HG03469 (cell line): ENCODE measurements around the gene CSNK1A1.
"Not testable (repeated sequence)": the region's sequence is repeated elsewhere in the genome, so short reads cannot be mapped to it uniquely, and the experiment has no call there.

Experiments
- ATAC-seq: cut with Tn5 transposase; IDR thresholded peaks from one replicate; pipeline ENCODE4 v1.9.1; 2021; ENCODE audit warnings: mild to moderate bottlenecking, moderate library complexity, moderate number of reproducible peaks; ENCODE audit not compliant: unreplicated experiment

The CSNK1A1 gene

GRCh38 chr5:149535787-149536186, 15.5 kb downstream of the CSNK1A1 start:
- not testable (repeated sequence) for ATAC-seq

DNA sequence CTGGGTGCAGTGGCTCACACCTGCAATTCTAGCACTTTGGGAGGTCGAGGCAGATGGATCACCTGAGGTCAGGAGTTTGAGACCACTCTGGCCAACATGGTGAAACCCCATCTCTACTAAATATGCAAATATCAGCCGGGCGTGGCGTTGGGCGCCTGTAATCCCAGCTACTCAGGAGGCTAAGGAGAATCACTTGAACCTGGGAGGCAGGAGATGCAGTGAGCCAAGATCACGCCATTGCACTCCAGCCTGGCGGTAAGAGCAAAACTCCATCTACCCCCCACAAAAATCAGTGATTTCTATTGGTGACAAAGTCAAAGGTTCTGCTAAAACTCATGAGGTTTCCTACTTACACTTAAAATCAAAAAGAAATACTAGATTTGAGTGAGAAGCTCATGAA, 18.8 kb downstream of the CSNK1A1 start:
- ATAC-seq, result no peak

GRCh38 chr5:149529463-149529862, 21.8 kb downstream of the CSNK1A1 start:
- ATAC-seq, result no peak

GRCh38 chr5:149528281-149529060, 22.8 kb downstream of the CSNK1A1 start:
- no peak for ATAC-seq

GRCh38 chr5:149526845-149527590, 24.2 kb downstream of the CSNK1A1 start:
- no peak for ATAC-seq

GRCh38 chr5:149521739-149522685, 29.2 kb downstream of the CSNK1A1 start:
- no peak for ATAC-seq

DNA sequence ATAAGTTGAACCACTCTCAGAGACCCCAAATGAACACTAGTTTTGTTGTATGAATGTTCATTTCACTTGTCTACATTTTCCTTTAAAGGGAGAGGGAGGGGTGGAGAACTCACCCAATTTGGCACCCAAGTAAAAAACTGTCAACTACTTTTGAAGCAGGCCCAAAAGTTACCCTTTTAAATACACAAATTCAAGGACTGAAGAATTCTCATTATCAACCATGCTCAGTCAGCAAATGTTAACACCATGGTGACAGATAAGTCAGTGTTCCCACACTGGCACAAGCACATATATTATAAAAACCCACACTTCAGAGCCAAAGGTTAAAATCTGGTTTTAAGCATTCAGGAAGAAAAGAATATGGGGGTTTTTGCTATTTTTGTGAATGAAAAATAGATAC, 31.6 kb downstream of the CSNK1A1 start:
- ATAC-seq, result no peak

- ATAC-seq, result no peak
Measured at GRCh38 chr5:149518620-149519019, 32.6 kb downstream of the CSNK1A1 start.

DNA sequence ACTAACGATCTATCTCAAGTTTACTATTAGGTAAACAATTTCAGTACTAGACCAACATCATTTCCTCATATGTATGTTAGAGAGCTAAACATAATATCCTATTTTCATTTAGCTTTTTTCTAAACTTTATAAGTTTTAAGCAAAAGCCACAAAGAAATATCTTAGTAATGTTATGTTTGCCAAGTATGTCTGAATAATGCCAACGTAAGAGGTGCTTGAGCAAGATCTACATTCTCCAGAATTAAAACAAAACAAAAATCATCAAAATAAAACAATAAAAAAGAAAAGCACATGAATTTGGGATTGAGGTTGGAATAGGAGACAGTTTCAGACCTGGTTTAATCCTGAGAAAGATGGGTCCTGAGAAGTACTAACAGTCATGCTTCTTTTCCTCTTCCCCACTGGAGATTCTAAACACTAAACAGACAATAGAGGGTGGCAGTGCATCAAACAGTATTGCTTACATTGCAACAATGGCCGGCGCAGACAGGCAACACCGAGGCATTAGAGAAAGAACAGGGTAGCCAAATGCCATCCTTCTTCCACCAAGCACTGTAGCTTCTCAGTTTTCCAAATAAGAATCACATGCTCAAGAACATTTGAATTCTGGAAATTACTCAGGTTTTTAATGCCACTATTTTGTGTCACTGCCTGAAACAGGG, 33.6 kb downstream of the CSNK1A1 start:
- ATAC-seq, result no peak

DNA sequence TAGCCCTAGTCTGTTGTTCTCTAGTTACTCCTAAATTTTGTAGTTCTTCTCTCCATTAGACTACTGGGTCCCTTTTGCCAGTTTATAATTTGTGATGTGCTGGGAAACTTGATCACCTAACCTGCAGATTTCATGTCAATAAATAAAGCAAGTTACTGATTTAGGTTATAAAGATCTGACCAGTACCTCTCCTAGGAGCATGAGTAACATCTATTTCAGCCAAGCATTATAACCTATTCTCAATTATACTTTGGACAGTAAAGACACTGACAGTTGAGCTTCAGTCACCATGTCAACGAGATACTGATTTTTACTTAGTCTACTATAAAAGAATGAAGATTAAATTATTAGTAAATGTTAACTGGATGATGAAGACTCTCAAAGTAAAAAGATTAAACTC, 36.7 kb downstream of the CSNK1A1 start:
- ATAC-seq, result no peak

DNA sequence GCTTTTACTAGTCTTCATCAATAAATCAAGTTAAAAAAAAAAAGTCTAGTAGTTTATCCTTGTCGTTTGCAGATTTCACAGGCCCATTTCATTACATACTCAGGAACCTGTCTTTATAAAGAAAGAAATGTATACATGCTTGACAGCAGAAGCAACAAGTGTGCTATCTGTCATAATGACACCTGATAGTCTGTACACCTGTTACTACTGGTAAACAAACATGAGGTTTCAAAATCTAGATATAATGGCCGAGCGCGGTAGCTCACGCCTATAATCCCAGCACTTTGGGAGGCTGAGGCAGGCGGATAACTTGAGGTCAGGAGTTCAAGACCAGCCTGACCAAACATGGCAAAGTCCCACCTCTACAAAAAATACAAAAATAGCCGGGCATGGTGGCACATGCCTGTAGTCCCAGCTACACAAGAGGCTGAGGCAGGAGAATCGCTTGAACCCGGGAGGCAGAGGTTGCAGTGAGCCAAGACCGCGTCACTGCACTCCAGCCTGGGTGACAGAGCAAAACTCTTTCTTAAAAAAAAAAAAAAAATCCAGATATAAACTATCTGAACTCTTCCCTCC, 37.8 kb downstream of the CSNK1A1 start:
- ATAC-seq, result not testable (repeated sequence)

DNA sequence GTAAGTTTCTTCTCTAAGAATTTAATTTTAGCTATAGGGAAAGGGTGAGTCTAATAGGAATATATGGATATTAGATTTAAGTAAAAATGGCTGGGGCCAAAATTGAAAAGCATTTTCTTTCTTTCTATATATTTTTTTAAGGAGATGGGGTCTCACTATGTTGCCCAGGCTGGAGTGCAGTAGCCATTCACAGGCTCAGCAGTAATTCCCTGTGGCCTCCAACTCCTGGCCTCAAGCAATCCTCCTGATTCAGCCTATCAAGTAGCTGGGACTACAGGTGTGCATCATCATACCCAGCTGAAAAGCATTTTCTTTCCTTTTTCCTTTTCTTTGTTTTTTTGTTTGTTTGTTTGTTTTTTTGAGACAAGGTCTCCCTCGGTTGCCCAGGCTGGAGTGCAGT, 41.1 kb downstream of the CSNK1A1 start:
- ATAC-seq, result no peak

DNA sequence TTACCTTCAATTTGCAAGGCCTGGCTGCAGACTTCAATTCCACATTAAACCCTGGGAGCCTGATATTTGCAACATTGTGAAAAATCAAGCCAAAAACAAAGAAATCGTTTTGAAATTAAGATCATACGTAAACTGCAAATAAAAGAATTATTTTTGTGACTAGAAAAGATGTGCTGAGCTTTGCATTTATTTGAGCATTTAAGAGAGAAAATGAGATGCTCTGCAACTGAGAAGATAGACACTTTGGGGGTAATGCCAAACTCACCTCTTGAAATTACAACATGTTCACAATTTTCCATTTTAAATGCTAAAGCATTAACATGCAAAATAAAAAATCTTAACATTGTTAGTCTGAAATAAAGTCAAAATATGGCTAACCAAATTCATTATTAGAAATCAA, 46.6 kb downstream of the CSNK1A1 start:
- ATAC-seq, result no peak

DNA sequence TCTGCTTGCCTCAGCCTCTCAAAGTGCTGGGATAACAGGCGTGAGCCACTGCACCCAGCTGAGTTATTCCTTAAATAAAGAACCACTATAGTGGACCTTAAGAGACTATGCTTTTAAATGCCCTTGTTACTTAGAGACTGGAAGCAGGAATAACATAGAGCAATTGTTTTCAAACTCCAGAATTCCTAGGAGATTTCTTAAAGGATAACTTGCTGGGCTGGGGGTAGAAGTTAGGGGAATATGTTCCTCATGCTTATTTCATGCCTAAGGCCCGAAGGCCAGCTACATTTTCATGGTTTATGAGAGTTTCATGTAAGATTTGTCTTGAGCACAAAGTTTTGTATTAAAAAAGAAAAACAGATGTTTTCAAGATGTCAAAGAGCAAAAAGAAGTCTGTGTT, 48.2 kb downstream of the CSNK1A1 start:
- ATAC-seq, result no peak

DNA sequence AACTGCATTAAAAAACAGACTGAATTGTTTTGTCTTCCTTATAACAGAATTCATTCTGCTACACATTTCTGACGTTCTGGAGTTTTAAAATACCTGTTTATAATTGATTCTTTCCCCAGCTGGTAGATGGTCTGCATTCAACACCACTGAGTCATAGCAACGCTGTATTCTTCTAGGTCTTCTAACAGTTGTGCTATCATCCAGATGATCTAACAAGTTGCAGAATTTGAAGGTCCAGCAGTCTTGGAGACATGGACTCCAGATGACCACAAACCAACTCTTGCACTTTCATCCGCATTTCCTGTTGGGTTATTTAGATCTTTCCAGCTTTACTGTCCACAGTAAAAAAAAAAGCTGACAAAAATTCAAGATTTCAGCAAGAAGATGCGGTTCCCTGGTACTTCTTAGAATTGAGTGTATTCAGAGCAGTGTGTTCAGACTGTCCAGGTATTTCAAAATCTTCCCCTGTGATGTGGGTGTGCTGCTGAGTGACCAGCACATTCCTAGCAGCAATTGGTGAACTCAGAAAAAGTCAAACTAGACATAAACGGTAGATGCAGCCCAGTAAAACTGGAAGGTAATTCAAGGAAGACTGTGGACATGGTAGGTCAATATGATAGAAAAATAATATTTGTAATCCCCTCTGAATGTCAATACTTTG, 50.2 kb downstream of the CSNK1A1 start:
- ATAC-seq, result no peak

DNA sequence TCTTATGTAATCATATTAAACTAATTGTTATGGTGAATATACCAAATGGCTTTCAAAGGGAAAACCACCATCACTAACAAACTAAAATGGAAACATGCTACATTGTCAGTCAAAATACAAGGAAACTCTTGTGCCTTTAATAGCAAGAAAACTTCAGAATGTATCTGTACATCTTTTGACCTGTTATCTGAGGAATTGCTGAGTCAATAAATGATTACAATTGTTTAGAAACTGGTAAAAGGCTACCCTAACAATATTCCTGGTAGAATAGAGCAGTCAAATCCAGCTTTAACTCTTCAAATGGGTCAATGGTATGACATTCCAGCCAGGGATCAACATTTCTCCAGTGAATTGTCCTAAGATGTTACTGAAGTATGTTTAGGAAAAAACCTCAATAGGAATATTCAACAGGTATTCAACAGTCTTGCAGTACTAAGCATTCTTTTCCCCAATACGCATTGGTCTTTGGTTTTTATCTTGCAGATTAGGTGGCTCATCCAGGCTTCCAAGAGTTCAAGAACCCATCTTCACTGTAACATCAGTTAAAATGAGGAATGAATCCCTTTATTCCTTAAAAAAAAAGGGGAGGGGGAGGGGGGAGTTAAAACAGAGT, 52.4 kb downstream of the CSNK1A1 start:
- no peak for ATAC-seq

GRCh38 chr5:149497357-149497756, 53.9 kb downstream of the CSNK1A1 start:
- ATAC-seq, result no peak

DNA sequence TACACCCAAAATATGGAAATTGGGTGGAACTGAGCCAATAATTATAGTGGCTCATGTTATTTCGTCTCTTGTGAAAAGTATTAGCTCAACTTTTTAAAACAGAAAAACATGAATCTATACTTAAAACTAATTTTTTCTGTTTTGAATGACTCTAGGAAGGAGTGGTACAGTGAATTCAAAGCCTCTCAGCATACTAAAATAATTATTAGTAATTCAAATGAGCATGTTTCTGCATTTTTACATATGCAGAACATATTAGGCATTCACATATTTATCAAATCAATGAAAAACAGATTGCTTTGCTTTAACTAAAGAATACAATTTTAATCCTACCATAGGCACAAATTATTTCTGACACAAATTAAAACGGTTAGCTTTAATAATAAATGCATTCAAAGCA, 54.3 kb downstream of the CSNK1A1 start:
- ATAC-seq, result no peak

DNA sequence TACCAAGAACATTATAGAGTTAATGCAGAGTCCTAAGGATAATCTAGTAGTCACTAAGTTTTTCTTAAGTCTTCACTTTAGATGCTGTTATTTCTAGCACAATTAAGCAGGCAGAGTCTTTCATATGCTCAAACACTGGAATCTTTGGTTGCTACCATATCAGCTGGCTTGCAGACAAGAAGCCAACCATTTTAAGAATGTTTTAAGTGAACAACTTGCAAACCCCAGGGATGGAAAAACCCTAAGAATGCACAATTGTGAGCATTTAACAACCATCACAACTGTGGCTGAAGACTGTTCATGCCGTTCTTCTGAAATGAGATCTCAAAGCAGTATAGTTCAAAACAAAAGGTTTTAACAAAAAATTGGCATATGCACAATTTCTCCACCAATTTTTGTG, 55.1 kb downstream of the CSNK1A1 start:
- ATAC-seq, result no peak
